ENCODE measurements around the gene SCAMP1.

The SCAMP1 gene

DNA sequence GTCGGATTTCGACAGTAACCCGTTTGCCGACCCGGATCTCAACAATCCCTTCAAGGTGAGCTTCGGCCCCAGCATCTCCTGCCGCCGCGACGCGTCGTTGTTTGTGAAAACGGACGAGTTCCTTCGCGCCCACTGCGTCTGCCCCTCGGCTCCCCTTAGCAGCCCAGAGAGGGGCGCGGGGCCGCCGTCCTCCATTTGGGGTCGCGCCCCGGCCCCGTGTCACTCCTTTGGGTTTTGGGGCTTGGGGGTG is 182 bp downstream of the SCAMP1 start:
- no peak for TF ChIP-seq CTCF (IDR thresholded peaks at IDR 0.05; ENCODE audit: insufficient read depth, low read depth, low read length, missing control alignments)
- DNase-seq (ENCODE audit: low read depth): no peak
- peak overlapping the region; percentile 100 for H3K4me3 ChIP-seq (ENCODE audit: low read depth, low read length)

- TF ChIP-seq CTCF (IDR thresholded peaks at IDR 0.05; ENCODE audit: insufficient read depth, low read depth, low read length, missing control alignments): peak; percentile 31
- peak overlapping the region; percentile 100 for H3K4me3 ChIP-seq (ENCODE audit: low read depth, low read length)
- peak; percentile 66 for DNase-seq (ENCODE audit: low read depth)
Measured at GRCh38 chr5:78360924-78361630, 660 bp downstream of the SCAMP1 start.

DNA sequence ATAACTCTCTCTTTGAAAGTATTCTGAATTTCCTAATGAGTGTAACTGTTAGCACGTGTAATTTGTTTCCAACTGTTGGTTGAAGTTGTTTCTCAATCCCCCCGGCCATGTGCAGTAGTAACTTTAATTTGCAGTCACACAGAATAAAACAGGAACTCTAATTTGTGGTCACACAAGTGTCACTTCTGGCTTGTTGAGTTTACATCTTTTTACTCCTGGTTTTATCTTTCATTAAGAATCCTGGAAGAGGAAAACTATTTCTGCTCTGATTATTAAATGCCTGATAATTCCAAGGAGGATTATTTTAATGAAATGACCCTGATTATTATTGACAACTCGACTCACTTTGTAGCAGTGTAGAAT is 1.2 kb downstream of the SCAMP1 start:
- H3K4me3 ChIP-seq (ENCODE audit: low read depth, low read length): peak overlapping the region; percentile 100
- no peak for DNase-seq (ENCODE audit: low read depth)
- TF ChIP-seq CTCF (IDR thresholded peaks at IDR 0.05; ENCODE audit: insufficient read depth, low read depth, low read length, missing control alignments): no peak

- DNase-seq (ENCODE audit: low read depth): no peak
Measured at GRCh38 chr5:78362220-78362619, 1.8 kb downstream of the SCAMP1 start.

DNA sequence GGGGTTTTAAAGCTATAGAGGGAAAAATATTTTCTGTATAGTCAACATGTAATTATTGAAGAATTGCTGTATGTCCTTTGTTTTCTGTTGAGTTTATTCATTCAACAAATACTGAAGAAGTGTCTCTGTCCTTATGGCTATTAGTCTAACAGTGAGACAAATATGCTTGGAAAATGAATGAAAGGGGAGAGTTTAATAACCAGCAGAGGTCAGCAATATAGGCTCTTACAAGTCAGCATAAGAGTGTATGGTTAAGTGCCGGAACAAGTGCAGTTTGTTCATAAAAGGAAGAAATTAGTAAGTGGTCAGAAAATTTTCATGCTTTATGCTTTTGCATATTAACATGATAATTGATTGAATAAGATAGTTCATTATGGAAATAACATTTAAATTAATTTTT is 3.6 kb downstream of the SCAMP1 start:
- TF ChIP-seq CTCF (IDR thresholded peaks at IDR 0.05; ENCODE audit: insufficient read depth, low read depth, low read length, missing control alignments): no peak
- H3K4me3 ChIP-seq (ENCODE audit: low read depth, low read length): no peak overlapping the region
- DNase-seq (ENCODE audit: low read depth): no peak

More at GRCh38 chr5:78362220-78362619, 1.8 kb downstream of the SCAMP1 start:
- TF ChIP-seq CTCF (IDR thresholded peaks at IDR 0.05; ENCODE audit: insufficient read depth, low read depth, low read length, missing control alignments): no peak
- H3K4me3 ChIP-seq (ENCODE audit: low read depth, low read length): peak overlapping the region; percentile 100

DNA sequence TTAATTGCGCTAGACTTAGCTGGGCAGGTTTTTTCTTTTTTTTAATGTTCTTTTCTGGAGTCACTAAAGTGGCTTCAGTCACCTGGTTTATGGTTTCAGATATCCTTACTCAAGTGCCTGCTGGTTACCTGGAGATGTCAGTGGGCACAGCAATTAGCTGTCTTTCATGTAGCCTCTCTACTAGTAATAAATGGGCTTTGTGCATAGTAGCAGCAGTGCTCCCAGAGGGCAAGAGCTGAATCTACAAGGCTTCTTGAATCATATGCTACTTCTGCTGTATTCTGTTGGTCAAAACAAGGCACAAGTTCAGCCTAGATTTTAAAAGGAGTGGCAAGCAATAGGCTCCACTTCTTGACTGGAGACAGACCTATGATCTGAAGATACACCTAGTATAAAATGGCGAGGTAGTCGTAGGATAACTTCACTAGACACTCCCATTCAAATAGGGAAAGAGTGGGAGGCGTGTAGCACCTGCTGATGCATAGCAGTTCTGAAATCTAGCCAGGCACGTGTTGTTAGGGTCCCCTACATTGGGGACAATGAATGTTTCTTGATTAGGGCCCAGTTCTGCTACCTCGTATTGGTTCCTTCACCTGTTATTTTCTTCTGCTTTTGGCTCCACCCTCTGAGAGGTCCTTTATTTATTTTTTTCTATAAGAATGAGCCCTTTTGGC is 7.0 kb downstream of the SCAMP1 start:
- peak; percentile 37 for DNase-seq (ENCODE audit: low read depth)
- H3K4me3 ChIP-seq (ENCODE audit: low read depth, low read length): no peak overlapping the region
- TF ChIP-seq CTCF (IDR thresholded peaks at IDR 0.05; ENCODE audit: insufficient read depth, low read depth, low read length, missing control alignments): no peak

GRCh38 chr5:78369680-78370079 is 9.3 kb downstream of the SCAMP1 start:
- no peak for TF ChIP-seq CTCF (IDR thresholded peaks at IDR 0.05; ENCODE audit: insufficient read depth, low read depth, low read length, missing control alignments)
- no peak overlapping the region for H3K4me3 ChIP-seq (ENCODE audit: low read depth, low read length)
- no peak for DNase-seq (ENCODE audit: low read depth)
